ENCODE measurements around the gene TRAPPC1.

DNA sequence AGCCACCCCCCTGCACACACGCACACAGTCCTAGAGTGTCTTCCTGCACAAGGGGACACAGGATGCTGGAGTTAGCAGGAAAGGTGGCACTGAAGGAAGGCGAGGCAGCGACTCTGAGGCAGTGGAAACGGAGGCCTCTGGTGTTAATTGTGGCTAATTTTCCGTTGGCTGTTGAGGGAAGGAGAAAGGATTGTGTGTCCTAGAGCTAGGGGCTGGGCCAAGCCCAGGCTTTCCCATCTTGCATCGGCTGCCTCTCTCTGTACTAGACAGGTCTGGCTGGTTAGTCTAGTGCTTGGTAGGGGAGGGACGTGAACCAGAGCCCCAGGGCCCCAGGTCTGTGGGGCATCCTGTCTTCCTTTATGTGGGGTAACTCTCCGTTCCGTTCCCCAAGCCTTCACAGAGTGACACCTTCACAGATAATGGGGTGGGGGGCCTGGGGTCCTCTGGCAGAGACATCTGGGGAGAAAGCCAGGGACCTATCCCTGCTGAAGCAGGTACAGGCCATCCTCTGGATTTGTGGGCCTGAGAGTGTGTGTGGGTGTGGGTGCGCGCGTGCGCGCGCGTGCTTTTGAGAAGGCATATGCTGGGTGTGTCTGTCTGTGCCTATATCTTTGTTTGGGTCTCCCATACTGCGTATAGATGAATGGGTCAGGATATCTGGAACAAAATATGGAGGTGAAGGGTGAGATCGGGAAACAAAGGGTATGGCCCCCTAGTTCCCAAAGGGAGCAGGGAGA, 43.4 kb downstream of the TRAPPC1 start, which contains the start of gene CHD3:
- TF ChIP-seq CREB1 (CRISPR knock-in tag; IDR thresholded peaks at IDR 0.05) = no peak
- TF ChIP-seq, protein P1, sequence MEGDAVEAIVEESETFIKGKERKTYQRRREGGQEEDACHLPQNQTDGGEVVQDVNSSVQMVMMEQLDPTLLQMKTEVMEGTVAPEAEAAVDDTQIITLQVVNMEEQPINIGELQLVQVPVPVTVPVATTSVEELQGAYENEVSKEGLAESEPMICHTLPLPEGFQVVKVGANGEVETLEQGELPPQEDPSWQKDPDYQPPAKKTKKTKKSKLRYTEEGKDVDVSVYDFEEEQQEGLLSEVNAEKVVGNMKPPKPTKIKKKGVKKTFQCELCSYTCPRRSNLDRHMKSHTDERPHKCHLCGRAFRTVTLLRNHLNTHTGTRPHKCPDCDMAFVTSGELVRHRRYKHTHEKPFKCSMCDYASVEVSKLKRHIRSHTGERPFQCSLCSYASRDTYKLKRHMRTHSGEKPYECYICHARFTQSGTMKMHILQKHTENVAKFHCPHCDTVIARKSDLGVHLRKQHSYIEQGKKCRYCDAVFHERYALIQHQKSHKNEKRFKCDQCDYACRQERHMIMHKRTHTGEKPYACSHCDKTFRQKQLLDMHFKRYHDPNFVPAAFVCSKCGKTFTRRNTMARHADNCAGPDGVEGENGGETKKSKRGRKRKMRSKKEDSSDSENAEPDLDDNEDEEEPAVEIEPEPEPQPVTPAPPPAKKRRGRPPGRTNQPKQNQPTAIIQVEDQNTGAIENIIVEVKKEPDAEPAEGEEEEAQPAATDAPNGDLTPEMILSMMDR (IDR thresholded peaks at IDR 0.05) = no peak
- no peak for TF ChIP-seq IRF2 (CRISPR knock-in tag; IDR thresholded peaks at IDR 0.05; ENCODE audit: borderline replicate concordance, low read depth)
- TF ChIP-seq GRHL2 (CRISPR knock-in tag; IDR thresholded peaks at IDR 0.05; ENCODE audit: insufficient replicate concordance, severe bottlenecking) = no peak
- no peak for TF ChIP-seq USF1 (CRISPR knock-in tag; IDR thresholded peaks at IDR 0.05)
- no peak for TF ChIP-seq ETV6 (CRISPR knock-in tag; IDR thresholded peaks at IDR 0.05)
- no peak for TF ChIP-seq ZNF263 (CRISPR knock-in tag; IDR thresholded peaks at IDR 0.05; ENCODE audit: low read depth)
- TF ChIP-seq SOX15 (CRISPR knock-in tag; IDR thresholded peaks at IDR 0.05) = no peak
- TF ChIP-seq GABPB1 (CRISPR knock-in tag; IDR thresholded peaks at IDR 0.05) = no peak
